GM23248 (cell line): Measurements from ENCODE around the gene SLIT3. TPM values are rescaled to one million over a fixed set of nuclear protein-coding genes. Genes with fewer than 3 reads are reported as not detected.

Experiments
- DNase-seq: peaks from one replicate; pipeline ENCODE4 v3.0.0-alpha.2; 2015
- H2AFZ ChIP-seq: fragments of 200-600 bp; sonication (generic); 2 replicates; pipeline ENCODE4 v1.6.1; 2016; ENCODE audit warnings: antibody characterized with exemption
- H3F3A ChIP-seq: fragments of 200-600 bp; sonication (generic); 2 replicates; pipeline ENCODE4 v1.6.1; 2016; ENCODE audit warnings: mild to moderate bottlenecking, antibody characterized with exemption, mixed run types; ENCODE audit not compliant: insufficient read depth
- H3K27ac ChIP-seq: fragments of 200-600 bp; sonication (generic); 2 replicates; pipeline ENCODE4 v1.5.1; 2016; ENCODE audit warnings: mild to moderate bottlenecking
- H3K27me3 ChIP-seq: fragments of 200-600 bp; sonication (generic); replicated peaks from 2 replicates; pipeline ENCODE4 v1.6.1; 2016; ENCODE audit warnings: mild to moderate bottlenecking; ENCODE audit not compliant: insufficient read depth
- H3K36me3 ChIP-seq: fragments of 200-600 bp; sonication (generic); 2 replicates; pipeline ENCODE4 v1.6.1; 2016; ENCODE audit warnings: low read depth, mild to moderate bottlenecking
- H3K4me1 ChIP-seq: fragments of 200-600 bp; sonication (generic); 2 replicates; pipeline ENCODE4 v1.6.1; 2016; ENCODE audit warnings: mild to moderate bottlenecking; ENCODE audit not compliant: insufficient read depth
- H3K4me2 ChIP-seq: fragments of 200-600 bp; sonication (generic); one replicate; pipeline ENCODE4 v1.6.1; 2016; ENCODE audit warnings: mild to moderate bottlenecking; ENCODE audit not compliant: unreplicated experiment
- H3K4me3 ChIP-seq: fragments of 200-600 bp; sonication (generic); 2 replicates; pipeline ENCODE4 v1.5.1; 2016; ENCODE audit warnings: mild to moderate bottlenecking
- H3K79me2 ChIP-seq: fragments of 200-600 bp; sonication (generic); 2 replicates; pipeline ENCODE4 v1.6.1; 2016; ENCODE audit warnings: mild to moderate bottlenecking; ENCODE audit not compliant: insufficient read depth
- H3K9ac ChIP-seq: fragments of 200-600 bp; sonication (generic); 2 replicates; pipeline ENCODE4 v1.6.1; 2016; ENCODE audit warnings: mild to moderate bottlenecking
- H3K9me2 ChIP-seq: fragments of 200-600 bp; sonication (generic); 2 replicates; pipeline ENCODE4 v1.6.1; 2016; ENCODE audit warnings: mixed run types, mild to moderate bottlenecking, moderate library complexity; ENCODE audit not compliant: insufficient read depth
- H3K9me3 ChIP-seq: fragments of 200-600 bp; sonication (generic); one replicate; pipeline ENCODE4 v1.6.1; 2017; ENCODE audit warnings: low read depth
- H4K20me1 ChIP-seq: fragments of 200-600 bp; sonication (generic); 2 replicates; pipeline ENCODE4 v1.6.0; 2016; ENCODE audit not compliant: insufficient read depth
- EZH2 ChIP-seq: fragments of 200-600 bp; sonication (generic); IDR thresholded peaks from 2 replicates; pipeline ENCODE4 v1.6.1; 2018; ENCODE audit warnings: antibody characterized with exemption, mild to moderate bottlenecking; ENCODE audit not compliant: insufficient read depth, poor library complexity, severe bottlenecking
- EZH2phosphoT487 ChIP-seq: fragments of 200-600 bp; sonication (generic); IDR thresholded peaks from 2 replicates; pipeline ENCODE4 v1.6.1; 2018; ENCODE audit warnings: antibody characterized with exemption, moderate library complexity, mild to moderate bottlenecking, low read depth; ENCODE audit not compliant: insufficient read depth
- WGBS, 2 experiments: methylation state at CpG; one replicate each; pipeline ENCODE4 v1.1.6; 2015 to 2017; ENCODE audit warnings: low lambda C conversion rate in 2 of 2, low coverage in 1 of 2; ENCODE audit errors: missing lambda C conversion rate in 2 of 2; 5-methylcytosine and 5-hydroxymethylcytosine counted together
- in situ Hi-C: fragments of 300-500 bp; cut with MboI; formaldehyde crosslinking; loops from 2 replicates; pipeline ENCODE4 v1.15.0; 2020
- polyA plus RNA-seq: library from polyadenylated mRNA; unstranded; fragments of >200 nt; fragmentation: Nextera tagmentation; extraction: Ambion mirVana; gene quantifications from 2 replicates; pipeline ENCODE4 v1.2.1, GENCODE V29; 2016
- total RNA-seq: library from RNA; depleted of rRNA; stranded (reverse); fragments of >200 nt; shearing (Covaris generic); gene quantifications from 2 replicates; pipeline ENCODE4 v1.2.3, GENCODE V29; 2014

SLIT3 gene
- total and polyA plus RNA-seq, 2 experiments from 2014 or later: 61.9 to 100 TPM

DNA sequence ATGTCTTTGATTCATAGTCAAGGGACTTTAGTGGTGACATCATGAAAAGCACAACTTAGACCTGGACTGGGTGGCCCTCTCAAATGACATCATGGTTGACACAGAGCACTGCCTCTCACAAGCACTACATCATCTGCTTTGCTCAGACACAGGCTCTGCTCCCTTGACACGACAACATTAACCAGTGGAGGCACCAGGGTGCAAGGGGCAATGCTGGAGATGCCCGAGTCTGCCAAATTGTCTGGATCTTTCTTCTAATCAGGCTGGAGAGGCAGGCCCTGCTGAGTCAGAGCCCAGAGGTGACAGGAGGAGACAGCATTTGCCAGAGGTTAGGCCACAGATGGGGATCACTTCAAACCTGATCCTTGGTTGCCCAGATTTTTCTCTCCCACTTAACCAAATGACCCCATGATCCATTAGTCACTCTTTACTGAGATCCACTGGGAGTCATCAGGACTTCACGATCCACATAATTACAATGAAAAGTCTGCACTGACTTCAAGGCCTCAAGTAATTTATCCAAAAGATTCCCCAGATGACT lies 174.4 kb downstream of the SLIT3 start:
- no peak overlapping the region for H2AFZ ChIP-seq
- H3K36me3 ChIP-seq: no peaks in the 10 kb centered on the region
- H3K27ac ChIP-seq: peak overlapping the region; percentile 53
- H4K20me1 ChIP-seq: no peaks in the 10 kb centered on the region
- H3F3A ChIP-seq: peaks cover 40% of the 10 kb centered on the region
- in situ Hi-C loops: no loop called here
- TF ChIP-seq EZH2: no peak
- TF ChIP-seq EZH2phosphoT487: no peak
- no peaks in the 10 kb centered on the region for H3K9me3 ChIP-seq
- H3K4me2 ChIP-seq: no peak overlapping the region
- WGBS, 2 experiments: 55% methylated on average over 3 of the region's 3 CpGs
- no peaks in the 10 kb centered on the region for H3K79me2 ChIP-seq
- H3K4me3 ChIP-seq: no peak overlapping the region
- H3K27me3 ChIP-seq: no peaks in the 10 kb centered on the region
- no peak overlapping the region for H3K9ac ChIP-seq
- DNase-seq: peak; percentile 63
- peaks cover 25% of the 10 kb centered on the region for H3K4me1 ChIP-seq
- H3K9me2 ChIP-seq: peaks cover 9% of the 10 kb centered on the region

DNA sequence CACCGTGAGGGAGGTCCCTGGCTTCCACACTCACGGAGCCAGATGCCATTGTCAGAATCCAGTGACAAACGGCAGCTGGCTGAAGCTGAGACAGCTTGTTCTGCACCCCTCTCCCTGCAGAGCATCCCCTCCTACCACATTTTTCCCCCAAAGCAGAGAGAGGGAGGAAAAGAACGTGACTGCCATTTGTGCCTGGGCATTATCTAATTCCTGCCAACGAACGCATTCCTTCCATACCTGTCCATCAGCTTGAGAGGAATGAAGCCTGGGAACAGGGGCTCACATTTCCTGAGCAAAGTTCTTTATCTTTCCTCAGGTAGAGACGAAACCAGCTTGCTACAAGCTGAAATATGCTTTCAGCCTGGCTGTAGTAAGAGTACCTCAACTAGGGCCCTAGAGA lies 175.4 kb downstream of the SLIT3 start:
- Histone ChIP-seq H3K36me3 (no peaks in the 10 kb centered on the region), H3K4me3 (no peak overlapping the region), H3K79me2 (no peaks in the 10 kb centered on the region), H3K9me3 (no peaks in the 10 kb centered on the region), H3K4me1 (peaks cover 28% of the 10 kb centered on the region), H2AFZ (no peak overlapping the region), H3K4me2 (no peak overlapping the region), H3F3A (peaks cover 43% of the 10 kb centered on the region), H3K9me2 (peaks cover 9% of the 10 kb centered on the region), H3K27me3 (no peaks in the 10 kb centered on the region), H3K9ac (no peak overlapping the region), H4K20me1 (no peaks in the 10 kb centered on the region), H3K27ac (no peak overlapping the region)
- no peak for DNase-seq
- in situ Hi-C loops: no loop called here
- no peak for TF ChIP-seq EZH2phosphoT487
- no peak for TF ChIP-seq EZH2
- WGBS, 2 experiments: 89 to 94% methylated on average over 7 of the region's 7 CpGs

DNA sequence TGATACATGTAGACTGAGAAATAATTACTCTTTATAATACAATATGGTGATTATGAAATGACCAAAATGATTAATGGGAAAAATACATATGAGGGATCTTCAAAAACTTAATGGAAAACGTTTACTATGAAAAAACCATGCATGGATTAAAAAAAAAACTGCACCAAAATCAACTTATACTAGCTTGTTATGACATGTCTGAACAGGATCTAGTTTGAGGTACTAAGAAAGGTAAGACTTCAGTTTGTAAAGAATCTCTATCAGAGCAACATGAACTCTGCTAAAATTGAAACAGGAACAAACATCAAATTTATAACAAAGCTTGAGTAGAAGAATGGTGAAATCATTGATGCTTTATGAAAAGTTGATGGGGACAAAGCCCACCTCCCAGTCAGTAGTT lies 178.0 kb downstream of the SLIT3 start:
- WGBS, 2 experiments: 95 to 96% methylated on average over 1 of the region's 1 CpG

DNA sequence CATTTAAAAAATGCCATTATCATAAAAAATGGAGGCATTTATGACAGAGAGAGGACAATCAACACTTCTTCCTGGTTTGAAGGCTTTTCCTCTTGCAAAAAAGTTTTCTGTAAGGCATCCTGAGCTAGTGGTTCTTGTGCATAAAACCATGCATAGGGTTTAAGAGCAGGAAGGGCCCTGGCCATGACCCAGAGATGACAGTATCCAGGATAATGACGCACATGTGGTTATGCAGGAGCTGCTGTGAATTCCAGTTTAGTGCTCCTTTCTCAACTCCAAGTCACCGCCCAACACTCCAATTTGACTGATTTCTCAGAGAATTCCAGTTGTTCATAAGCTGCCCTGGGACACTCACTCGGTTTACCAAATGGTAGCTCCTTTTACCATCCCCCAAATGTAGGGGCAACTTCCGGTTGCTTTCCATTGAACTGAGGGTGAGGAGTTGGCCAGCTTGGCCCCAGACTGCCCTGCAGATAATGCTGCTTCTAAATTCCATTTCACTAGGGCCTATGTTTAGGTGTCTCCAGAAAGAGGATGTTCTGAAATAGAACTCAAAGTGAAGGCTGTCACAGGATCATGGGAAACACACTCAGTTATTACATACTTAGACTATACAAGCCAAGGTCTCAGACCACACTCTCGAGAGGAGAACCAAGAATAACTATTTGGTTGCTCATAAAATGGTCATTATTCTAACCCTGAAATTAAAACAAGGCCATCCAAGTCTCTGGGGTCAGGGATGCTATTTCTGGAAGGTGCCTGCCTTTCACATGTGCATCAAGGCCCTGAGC lies 179.1 kb downstream of the SLIT3 start:
- H3K9me2 ChIP-seq: peaks cover 9% of the 10 kb centered on the region
- no peaks in the 10 kb centered on the region for H3K79me2 ChIP-seq
- H3K4me1 ChIP-seq: peaks cover 22% of the 10 kb centered on the region
- peak overlapping the region; percentile 68 for H3K9ac ChIP-seq
- H3K27ac ChIP-seq: peak overlapping the region; percentile 91
- peak overlapping the region; percentile 58 for H3K4me2 ChIP-seq
- H3K9me3 ChIP-seq: no peaks in the 10 kb centered on the region
- DNase-seq: peak; percentile 97
- WGBS, 2 experiments: 5 to 13% methylated on average over 5 of the region's 5 CpGs
- H3K27me3 ChIP-seq: no peaks in the 10 kb centered on the region
- 0 out of 2 replicates have a peak overlapping the region, but pooled peaks have one; percentile 11 for H3K4me3 ChIP-seq
- no peak overlapping the region for H2AFZ ChIP-seq
- no peak for TF ChIP-seq EZH2phosphoT487
- no peak for TF ChIP-seq EZH2
- no peaks in the 10 kb centered on the region; the same call in 1 of the 2 replicates for H3K36me3 ChIP-seq
- in situ Hi-C loops: no loop called here
- no peaks in the 10 kb centered on the region for H4K20me1 ChIP-seq
- H3F3A ChIP-seq: peaks cover 34% of the 10 kb centered on the region

More for the DNA sequence above, 178.0 kb downstream of the SLIT3 start:
- DNase-seq: no peak
- H3K9me2 ChIP-seq: peaks cover 9% of the 10 kb centered on the region
- no peak overlapping the region for H3K9ac ChIP-seq
- in situ Hi-C loops: no loop called here
- TF ChIP-seq EZH2: no peak
- no peak for TF ChIP-seq EZH2phosphoT487
- no peaks in the 10 kb centered on the region for H4K20me1 ChIP-seq
- H3K27me3 ChIP-seq: no peaks in the 10 kb centered on the region
- no peak overlapping the region for H3K27ac ChIP-seq
- H3K4me3 ChIP-seq: no peak overlapping the region
- H3K4me1 ChIP-seq: peaks cover 28% of the 10 kb centered on the region
- H2AFZ ChIP-seq: no peak overlapping the region
- H3K4me2 ChIP-seq: no peak overlapping the region
- no peaks in the 10 kb centered on the region; the same call in 1 of the 2 replicates for H3K36me3 ChIP-seq
- H3K9me3 ChIP-seq: no peaks in the 10 kb centered on the region
- H3F3A ChIP-seq: peaks cover 43% of the 10 kb centered on the region
- H3K79me2 ChIP-seq: no peaks in the 10 kb centered on the region
